SK-N-MC (cell line): Measurements from ENCODE around the gene TTC7B.

Experiments used
- EZH2 ChIP-seq: fragments of 200-600 bp; sonication (generic); IDR thresholded peaks from one replicate; pipeline ENCODE4 v1.6.1; 2017; ENCODE audit warnings: antibody characterized with exemption
- POLR2AphosphoS5 ChIP-seq: IDR thresholded peaks from 2 replicates; pipeline ENCODE4 v1.6.1; 2012; ENCODE audit warnings: mild to moderate bottlenecking, low read depth, low read length, borderline replicate concordance

DNA sequence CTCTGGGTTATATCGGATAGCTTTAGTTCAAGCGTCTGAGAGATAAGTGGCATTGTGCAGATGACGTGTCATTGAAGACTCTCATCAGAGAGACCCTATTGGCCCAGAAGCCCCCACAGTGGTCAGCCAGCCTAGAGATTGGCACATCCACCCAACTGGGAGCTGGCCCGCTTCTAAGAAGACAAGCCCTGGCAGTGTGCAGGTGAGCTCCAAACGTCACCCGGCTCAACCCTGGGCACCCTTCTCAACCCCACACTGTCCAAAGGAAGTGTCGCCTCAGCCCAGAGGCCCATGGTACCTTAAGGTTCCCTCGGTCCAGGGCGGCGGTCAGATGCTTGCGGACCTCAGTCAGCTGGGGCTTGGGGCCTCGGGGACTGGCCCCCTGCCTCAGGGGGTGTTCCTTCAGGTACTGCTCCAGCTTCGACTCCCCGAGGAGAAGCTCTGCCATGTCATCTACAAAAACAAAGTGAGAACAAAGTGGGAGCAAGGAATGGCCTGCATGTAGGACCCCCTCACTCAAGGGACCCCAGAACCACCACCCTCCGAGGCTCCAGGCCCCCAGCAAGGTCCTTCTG, 30.3 kb downstream of the TTC7B start:
- TF ChIP-seq POLR2AphosphoS5 (no peak), EZH2 (no peak)
